CD8-positive, alpha-beta memory T cell (primary cell): ENCODE results near the gene SLC25A10. TPM values are rescaled to one million over a fixed set of nuclear protein-coding genes. Genes with fewer than 3 reads are reported as not detected.
A peak's percentile ranks its signal among the peaks of the same experiment; 100 is the strongest.

Source experiments
- CTCF ChIA-PET: fragments of 350-600 bp; sonication (Branson Sonifier 250); formaldehyde crosslinking; loops from one replicate; lab custom pipeline; 2021; ENCODE audit warnings: antibody characterized with exemption; lab: Charles Lee
- POLR2A ChIA-PET: fragments of 350-600 bp; sonication (Branson Sonifier 250); formaldehyde crosslinking; loops from one replicate; lab custom pipeline; 2021; ENCODE audit warnings: antibody characterized with exemption; lab: Charles Lee
- DNase-seq, 5 donors: peaks; one replicate each; pipeline versions ENCODE4 v3.0.0 to v3.0.0-alpha.2; 2020 to 2022; ENCODE audit warnings: mixed read lengths in 1 of 5
- H3K27ac ChIP-seq: one replicate; pipeline ENCODE4 v1.7.0; 2013; ENCODE audit warnings: low read depth, mild to moderate bottlenecking, low read length, moderate library complexity
- H3K27me3 ChIP-seq: 2 replicates; pipeline ENCODE4 v1.7.0; 2013; ENCODE audit warnings: low read length, mild to moderate bottlenecking; ENCODE audit not compliant: insufficient read depth, poor library complexity, severe bottlenecking
- H3K36me3 ChIP-seq: 2 replicates; pipeline ENCODE4 v1.7.0; 2013; ENCODE audit warnings: mild to moderate bottlenecking, low read length, moderate library complexity; ENCODE audit not compliant: insufficient read depth
- H3K4me1 ChIP-seq: 2 replicates; pipeline ENCODE4 v1.7.0; 2013; ENCODE audit warnings: mild to moderate bottlenecking, low read length, moderate library complexity; ENCODE audit not compliant: insufficient read depth
- H3K4me3 ChIP-seq: 2 replicates; pipeline ENCODE4 v1.7.0; 2013; ENCODE audit warnings: mild to moderate bottlenecking, low read length
- H3K9me3 ChIP-seq: 2 replicates; pipeline ENCODE4 v1.7.0; 2013; ENCODE audit warnings: mild to moderate bottlenecking, low read length
- H3K27ac Mint-ChIP-seq, 8 donors: one replicate each; pipeline ENCODE4 v1.8.0; 2020 to 2021; ENCODE audit warnings: mixed read lengths in 8 of 8, mild to moderate bottlenecking in 6 of 8, inconsistent platforms in 3 of 8, moderate library complexity in 3 of 8
- H3K27me3 Mint-ChIP-seq, 2 donors: one replicate each; pipeline ENCODE4 v1.8.0; 2020 to 2021; ENCODE audit warnings: mixed read lengths in 2 of 2, mild to moderate bottlenecking in 1 of 2, moderate library complexity in 1 of 2
- H3K36me3 Mint-ChIP-seq, 3 donors: one replicate each; pipeline ENCODE4 v1.8.0; 2020 to 2021; ENCODE audit warnings: mixed read lengths in 3 of 3, inconsistent platforms in 1 of 3, mild to moderate bottlenecking in 1 of 3
- H3K4me1 Mint-ChIP-seq, 3 donors: one replicate each; pipeline ENCODE4 v1.8.0; 2020 to 2021; ENCODE audit warnings: mixed read lengths in 3 of 3, inconsistent platforms in 1 of 3, mild to moderate bottlenecking in 1 of 3
- H3K4me3 Mint-ChIP-seq, 7 donors: one replicate each; pipeline ENCODE4 v1.8.0; 2020 to 2021; ENCODE audit warnings: mixed read lengths in 7 of 7, mild to moderate bottlenecking in 6 of 7, moderate library complexity in 4 of 7, inconsistent platforms in 2 of 7
- H3K9me3 Mint-ChIP-seq, 5 donors: one replicate each; pipeline ENCODE4 v1.8.0; 2020 to 2022; ENCODE audit warnings: mixed read lengths in 5 of 5, mild to moderate bottlenecking in 3 of 5, moderate library complexity in 2 of 5, inconsistent platforms in 1 of 5
- polyA plus RNA-seq: library from polyadenylated mRNA; unstranded; fragments of 300-500 nt; fragmentation: Illumina TruSeq; gene quantifications from one replicate; pipeline ENCODE4 v1.2.3, GENCODE V29; 2021
- total RNA-seq, 2 experiments: library from RNA; stranded (reverse); gene quantifications; one replicate each; pipeline ENCODE4 v1.2.3, GENCODE V29; 2021

Gene SLC25A10
- total and polyA plus RNA-seq, 3 experiments from 2014 or later: 4.9 to 34.7 (median 34.1) TPM

DNA sequence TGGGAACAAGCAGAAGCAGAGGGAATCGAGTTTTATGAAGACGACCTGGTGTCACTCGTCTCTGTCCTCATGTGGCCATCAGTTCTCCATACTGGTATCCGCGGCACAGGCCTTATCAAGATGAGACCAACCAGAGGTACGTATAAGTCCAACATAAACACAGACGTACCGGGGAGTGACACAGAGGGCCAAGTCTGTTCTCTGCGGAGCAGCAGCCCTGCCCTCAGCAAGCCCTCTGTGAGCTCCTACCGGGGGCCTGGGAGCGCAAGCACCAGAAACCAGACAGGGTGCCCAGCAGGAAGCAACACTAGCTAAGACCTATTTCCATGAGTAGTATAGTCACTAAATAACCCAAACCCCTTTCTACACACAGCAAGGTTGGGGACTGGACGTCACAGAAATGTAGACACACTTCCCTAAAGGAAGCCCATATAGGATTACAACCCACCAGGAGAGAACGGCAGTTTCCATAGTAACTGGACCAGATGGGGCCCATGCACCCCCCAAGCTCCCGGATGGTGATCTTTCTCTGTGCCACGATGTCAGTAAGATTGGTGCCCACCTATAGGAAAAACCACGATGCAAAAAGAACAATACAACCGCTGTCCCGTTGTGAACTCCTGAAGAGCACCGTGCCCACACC lies 29.4 kb upstream of the SLC25A10 start:
- POLR2A ChIA-PET: interaction anchor here (0.5 to 3.9 kb wide), 9 partner anchors 8 to 1845 kb away, joined by 3 to 38 read pairs (median 4); partner anchors contain the start of genes MRPL12 and SLC25A10
- Histone ChIP-seq H3K27ac (peak overlapping the region; percentile 58), H3K36me3 (peaks cover 18% of the 10 kb centered on the region), H3K4me3 (peak overlapping the region; percentile 95), H3K4me1 (peaks cover 28% of the 10 kb centered on the region), H3K9me3 (no peaks in the 10 kb centered on the region), H3K27me3 (no peaks in the 10 kb centered on the region)
- CTCF ChIA-PET: interaction anchor here (1.7 kb wide), 1 partner anchor 11 kb away, joined by 4 read pairs; no protein-coding TSS in a partner anchor
- DNase-seq: no peak
- Mint-ChIP-seq H3K27me3 (peaks cover 0 to 3% of the 10 kb centered on the region in 2 donors), H3K36me3 (peaks cover 0 to 46% (median 4%) of the 10 kb centered on the region in 3 donors), H3K4me1 (peaks cover 25 to 44% (median 28%) of the 10 kb centered on the region in 3 donors), H3K27ac (peak overlapping the region; percentile 17 to 86 (median 76)), H3K4me3 (peak overlapping the region; percentile 92 to 99 (median 97)), H3K9me3 (no peaks in the 10 kb centered on the region)

- Histone ChIP-seq H3K9me3 (no peaks in the 10 kb centered on the region), H3K27me3 (no peaks in the 10 kb centered on the region), H3K4me3 (peak overlapping the region; percentile 95), H3K27ac (peak overlapping the region; percentile 58), H3K4me1 (peaks cover 28% of the 10 kb centered on the region), H3K36me3 (peaks cover 18% of the 10 kb centered on the region)
- Mint-ChIP-seq H3K27ac (peak overlapping the region in 7 of 8 donors; percentile 63 to 99 (median 80)), H3K27me3 (peaks cover 0 to 3% of the 10 kb centered on the region in 2 donors), H3K4me1 (peaks cover 25 to 44% (median 28%) of the 10 kb centered on the region in 3 donors), H3K4me3 (peak overlapping the region; percentile 92 to 99 (median 97)), H3K36me3 (peaks cover 0 to 49% (median 4%) of the 10 kb centered on the region in 3 donors), H3K9me3 (no peaks in the 10 kb centered on the region)
- POLR2A ChIA-PET: interaction anchor here (0.5 to 3.9 kb wide), 17 partner anchors 8 to 1845 kb away, joined by 3 to 38 read pairs (median 4); partner anchors contain the start of genes CCDC137, FN3KRP, MCRIP1 and MRPL12
- CTCF ChIA-PET: interaction anchor here (1.0 to 2.9 kb wide), 3 partner anchors 10 to 171 kb away, joined by 3 to 12 read pairs (median 4); partner anchors contain the start of gene MRPL12
- DNase-seq: no peak
These were observed 28.9 kb upstream of the SLC25A10 start for GRCh38 chr17:81683208-81683583.

DNA sequence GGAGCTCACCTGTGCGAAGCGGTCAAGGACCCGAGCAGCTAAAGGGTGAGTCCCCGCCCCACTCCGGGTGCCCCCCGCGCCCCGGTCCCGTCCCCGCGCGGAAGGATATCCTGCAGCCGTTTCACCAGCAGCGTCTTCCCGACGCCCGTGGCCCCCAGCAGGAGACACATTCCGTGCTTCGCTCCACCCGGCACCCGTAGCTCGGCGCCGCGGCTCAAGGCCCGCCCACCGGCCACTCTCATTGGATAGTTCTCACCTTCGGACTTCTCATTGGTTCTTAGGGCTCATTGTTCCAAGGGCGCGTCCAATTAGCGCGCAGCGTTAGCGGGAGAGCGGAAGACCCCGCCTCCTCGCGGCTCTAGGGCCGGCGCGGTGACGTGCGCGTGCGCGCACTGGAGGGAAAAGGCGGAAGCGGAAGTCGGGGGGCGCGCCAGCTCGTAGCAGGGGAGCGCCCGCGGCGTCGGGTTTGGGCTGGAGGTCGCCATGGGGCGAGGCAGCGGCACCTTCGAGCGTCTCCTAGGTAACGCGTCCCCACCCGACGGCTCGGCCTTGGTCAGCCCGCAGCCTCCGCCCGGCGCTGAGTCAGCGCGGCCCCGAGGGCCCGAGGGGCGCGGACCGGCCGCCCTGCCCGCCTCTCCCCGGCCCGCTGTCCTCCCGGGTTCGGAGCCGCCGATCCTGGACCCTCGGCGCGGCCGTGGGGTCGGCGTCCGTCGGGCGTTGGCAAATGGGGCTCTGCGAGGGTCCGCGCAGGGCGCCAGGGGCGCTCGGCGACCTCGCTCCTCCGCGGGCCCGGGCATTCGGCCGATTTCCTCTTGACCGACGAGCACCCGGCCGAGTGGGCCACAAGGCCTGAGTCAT lies 28.3 kb upstream of the SLC25A10 start, which contains the start of the genes ARL16 and HGS:
Gene ARL16 (minus strand): TSS at position 214 of the 858 bp plus-strand sequence. CDS start 44 bp downstream, at position 170.
Gene HGS (plus strand): TSS at position 428 of the 858 bp plus-strand sequence. CDS start 56 bp downstream, at position 484.
- peak; percentile 96 to 98 (median 98) for DNase-seq
- Histone ChIP-seq H3K4me1 (peaks cover 28% of the 10 kb centered on the region), H3K27ac (peak within 1 kb of the TSS; percentile 79), H3K9me3 (no peaks in the 10 kb centered on the region), H3K4me3 (peak within 1 kb of the TSS; percentile 95), H3K36me3 (peaks cover 24% of the 10 kb centered on the region), H3K27me3 (no peaks in the 10 kb centered on the region)
- POLR2A ChIA-PET: interaction anchor here (0.5 to 3.9 kb wide), 21 partner anchors 9 to 1846 kb away, joined by 3 to 38 read pairs (median 4); partner anchors contain the start of genes CCDC137, FN3KRP, MCRIP1 and MRPL12
- peaks cover 0 to 54% (median 5%) of the 10 kb centered on the region in 3 donors for H3K36me3 Mint-ChIP-seq
- peaks cover 0 to 3% of the 10 kb centered on the region in 2 donors for H3K27me3 Mint-ChIP-seq
- H3K4me1 Mint-ChIP-seq: peaks cover 27 to 44% (median 28%) of the 10 kb centered on the region in 3 donors
- peak within 1 kb of the TSS; percentile 83 to 99 (median 94) for H3K27ac Mint-ChIP-seq
- CTCF ChIA-PET: interaction anchor here (0.7 to 2.9 kb wide), 4 partner anchors 10 to 171 kb away, joined by 3 to 12 read pairs (median 4); partner anchors contain the start of gene MRPL12
- no peaks in the 10 kb centered on the region for H3K9me3 Mint-ChIP-seq
- H3K4me3 Mint-ChIP-seq: peak within 1 kb of the TSS; percentile 92 to 99 (median 97)

GRCh38 chr17:81684442-81684911 lies 27.6 kb upstream of the SLC25A10 start:
- POLR2A ChIA-PET: interaction anchor here (0.6 to 3.9 kb wide), 10 partner anchors 16 to 389 kb away, joined by 3 to 38 read pairs (median 5); partner anchors contain the start of genes MCRIP1, MRPL12, P4HB and SLC25A10
- Mint-ChIP-seq H3K4me1 (peaks cover 27 to 49% (median 28%) of the 10 kb centered on the region in 3 donors), H3K36me3 (peaks cover 0 to 59% (median 7%) of the 10 kb centered on the region in 3 donors), H3K27me3 (peaks cover 0 to 3% of the 10 kb centered on the region in 2 donors), H3K4me3 (peak overlapping the region; percentile 80 to 90 (median 83)), H3K27ac (peak overlapping the region; percentile 60 to 90 (median 78)), H3K9me3 (no peaks in the 10 kb centered on the region)
- Histone ChIP-seq H3K4me3 (peak overlapping the region; percentile 95), H3K27me3 (no peaks in the 10 kb centered on the region), H3K36me3 (peaks cover 24% of the 10 kb centered on the region), H3K9me3 (no peaks in the 10 kb centered on the region), H3K27ac (peak overlapping the region; percentile 79), H3K4me1 (peaks cover 28% of the 10 kb centered on the region)
- DNase-seq: no peak
- CTCF ChIA-PET: interaction anchor here (0.7 to 2.9 kb wide), 2 partner anchors 17 to 19 kb away, joined by 3 to 12 read pairs; partner anchors contain the start of gene MRPL12

DNA sequence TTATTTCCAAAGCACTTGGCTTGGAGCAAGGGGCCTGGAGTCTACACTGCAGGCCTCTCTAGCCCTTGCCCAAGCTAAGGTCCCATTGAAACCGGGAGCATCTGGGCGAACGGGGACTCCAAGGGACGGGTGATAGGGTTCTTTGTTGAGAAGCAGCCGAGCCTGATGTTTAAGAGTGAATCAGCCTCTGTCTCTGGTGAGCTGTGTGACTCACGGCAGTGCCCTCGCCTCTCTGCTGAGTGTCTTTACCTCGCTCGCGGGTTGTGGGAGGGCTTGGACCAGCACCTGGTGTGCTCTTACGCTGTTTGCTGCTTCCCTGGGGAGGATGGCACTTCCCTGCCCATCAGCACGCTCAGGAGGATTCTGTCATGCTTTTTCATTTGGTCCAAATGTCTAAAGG lies 27.0 kb upstream of the SLC25A10 start:
- H3K27me3 Mint-ChIP-seq: peaks cover 0 to 3% of the 10 kb centered on the region in 2 donors
- CTCF ChIA-PET: interaction anchor here (2.9 kb wide), 1 partner anchor 18 kb away, joined by 12 read pairs; the partner anchor contains the start of gene MRPL12
- H3K4me1 ChIP-seq: peaks cover 28% of the 10 kb centered on the region
- H3K9me3 Mint-ChIP-seq: no peaks in the 10 kb centered on the region
- no peak for DNase-seq
- peak overlapping the region; percentile 79 for H3K27ac ChIP-seq
- H3K4me3 Mint-ChIP-seq: peak overlapping the region; percentile 80 to 90 (median 83)
- H3K36me3 ChIP-seq: peaks cover 24% of the 10 kb centered on the region
- H3K36me3 Mint-ChIP-seq: peaks cover 0 to 61% (median 10%) of the 10 kb centered on the region in 3 donors
- H3K4me1 Mint-ChIP-seq: peaks cover 27 to 49% (median 28%) of the 10 kb centered on the region in 3 donors
- peak overlapping the region in 6 of 8 donors; percentile 24 to 88 (median 68) for H3K27ac Mint-ChIP-seq
- H3K4me3 ChIP-seq: peak overlapping the region; percentile 95
- no peaks in the 10 kb centered on the region for H3K27me3 ChIP-seq
- no peaks in the 10 kb centered on the region for H3K9me3 ChIP-seq
- POLR2A ChIA-PET: interaction anchor here (0.6 to 3.9 kb wide), 3 partner anchors 17 to 26 kb away, joined by 5 to 38 read pairs (median 5); partner anchors contain the start of gene MRPL12

DNA sequence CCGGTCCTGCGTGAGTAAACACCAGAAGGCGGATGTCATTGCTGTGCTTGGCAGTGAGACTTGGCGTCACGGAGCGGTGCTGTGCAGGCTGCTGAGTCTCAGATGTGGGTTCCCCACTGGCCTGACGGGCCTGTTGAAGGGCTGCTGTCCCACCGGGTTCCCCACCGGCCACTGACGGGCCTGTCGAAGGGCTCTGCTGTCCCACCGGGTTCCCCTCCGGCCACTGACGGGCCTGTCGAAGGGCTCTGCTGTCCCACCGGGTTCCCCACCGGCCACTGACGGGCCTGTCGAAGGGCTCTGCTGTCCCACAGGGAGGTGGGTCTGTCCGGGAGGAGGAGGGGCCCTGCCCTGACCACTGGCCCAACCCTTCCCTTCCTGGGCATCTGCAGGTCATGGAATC lies 25.5 kb upstream of the SLC25A10 start:
- Histone ChIP-seq H3K4me3 (no peak overlapping the region), H3K36me3 (peaks cover 25% of the 10 kb centered on the region), H3K27ac (no peak overlapping the region), H3K9me3 (no peaks in the 10 kb centered on the region), H3K4me1 (peaks cover 28% of the 10 kb centered on the region), H3K27me3 (no peaks in the 10 kb centered on the region)
- Mint-ChIP-seq H3K4me1 (peaks cover 28 to 49% (median 28%) of the 10 kb centered on the region in 3 donors), H3K9me3 (no peaks in the 10 kb centered on the region), H3K36me3 (peaks cover 0 to 67% (median 10%) of the 10 kb centered on the region in 3 donors), H3K27ac (peak overlapping the region in 1 of 8 donors; percentile 37), H3K27me3 (peaks cover 0 to 3% of the 10 kb centered on the region in 2 donors), H3K4me3 (no peak overlapping the region)
- DNase-seq: no peak
- ChIA-PET POLR2A (no interaction called here), CTCF (no interaction called here)
